Measurements from ENCODE around the gene VAPB.
A peak's percentile ranks its signal among the peaks of the same experiment; 100 is the strongest.
"Not testable (repeated sequence)": the region's sequence is repeated elsewhere in the genome, so short reads cannot be mapped to it uniquely, and the experiment has no call there.

Gene VAPB

DNA sequence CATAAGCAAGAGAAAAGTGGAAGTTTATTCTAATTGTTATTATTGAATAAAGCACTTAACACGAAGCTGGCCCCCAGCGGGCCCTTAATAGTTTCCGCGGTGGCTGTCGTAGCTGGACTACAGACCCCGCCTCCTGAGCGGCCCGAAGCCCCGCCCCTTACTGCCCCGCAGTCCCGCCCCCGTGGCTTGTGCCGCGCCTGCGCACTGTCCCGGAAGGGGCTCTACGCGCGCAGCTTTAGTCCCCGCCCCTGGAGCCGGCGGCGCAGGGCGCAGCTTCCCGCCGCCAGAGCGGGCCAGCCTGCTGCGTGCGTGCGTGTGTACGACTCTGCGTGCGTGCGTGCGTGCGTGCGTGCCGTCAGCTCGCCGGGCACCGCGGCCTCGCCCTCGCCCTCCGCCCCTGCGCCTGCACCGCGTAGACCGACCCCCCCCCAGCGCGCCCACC lies at the start of gene VAPB:
Gene VAPB, plus strand, starts transcription at position 348 of the 442 bp plus-strand sequence. CDS start 231 bp downstream, outside the sequence.
- peak; percentile 98 to 99 for DNase-seq
- TF ChIP-seq GATA1 (IDR thresholded peaks at IDR 0.05; ENCODE audit: low read depth, low read length) (no peak), POLR2A (IDR thresholded peaks at IDR 0.05; ENCODE audit: low read length) (no peak)

GRCh38 chr20:58339741-58340140 lies 49.3 kb upstream of the VAPB start:
- no peak for DNase-seq
- TF ChIP-seq POLR2A (IDR thresholded peaks at IDR 0.05; ENCODE audit: low read length) (no peak), GATA1 (IDR thresholded peaks at IDR 0.05; ENCODE audit: low read depth, low read length) (no peak)

DNA sequence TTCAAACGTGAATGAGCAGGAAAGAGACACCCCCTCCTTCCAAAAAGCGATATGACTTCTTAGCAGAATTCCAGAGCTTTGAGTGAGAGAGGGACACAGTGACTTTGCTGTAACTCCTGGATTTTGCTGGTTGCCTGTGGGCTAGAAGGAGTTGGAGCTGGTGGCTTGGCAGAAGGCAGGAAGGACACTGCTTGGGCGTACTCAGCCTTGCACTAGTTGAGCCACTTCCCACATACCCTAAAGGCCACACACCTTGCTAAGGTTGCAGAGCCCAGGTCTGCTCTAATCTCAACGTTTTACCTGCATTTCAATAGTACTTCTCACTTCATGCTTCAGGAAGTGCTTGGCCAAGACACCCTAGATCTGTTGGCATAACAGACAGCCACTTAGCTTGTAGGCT lies 48.9 kb upstream of the VAPB start:
- TF ChIP-seq GATA1 (IDR thresholded peaks at IDR 0.05; ENCODE audit: low read depth, low read length): no peak
- no peak for TF ChIP-seq POLR2A (IDR thresholded peaks at IDR 0.05; ENCODE audit: low read length)
- no peak for DNase-seq

DNA sequence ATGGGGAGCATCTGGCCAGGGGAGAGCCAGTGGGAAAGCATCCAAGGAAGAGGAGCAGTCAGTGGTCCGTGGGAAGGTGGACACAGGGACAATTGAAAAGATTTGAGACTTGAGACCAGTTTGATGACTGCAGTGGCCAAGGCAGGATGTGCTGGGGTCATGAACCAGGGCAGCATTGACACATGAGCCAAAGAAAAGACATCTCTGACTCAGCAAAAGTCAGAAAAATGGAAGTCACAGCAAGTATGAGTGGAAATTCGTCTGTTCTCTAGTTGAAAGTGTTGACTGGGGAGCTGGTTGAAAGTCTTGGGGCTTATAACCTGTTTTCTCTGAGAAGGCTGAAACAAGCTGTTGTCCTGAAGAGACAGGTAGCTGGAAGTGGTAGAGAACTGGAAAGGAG lies 48.2 kb upstream of the VAPB start:
- DNase-seq: no peak
- TF ChIP-seq POLR2A (IDR thresholded peaks at IDR 0.05; ENCODE audit: low read length) (no peak), GATA1 (IDR thresholded peaks at IDR 0.05; ENCODE audit: low read depth, low read length) (no peak)

DNA sequence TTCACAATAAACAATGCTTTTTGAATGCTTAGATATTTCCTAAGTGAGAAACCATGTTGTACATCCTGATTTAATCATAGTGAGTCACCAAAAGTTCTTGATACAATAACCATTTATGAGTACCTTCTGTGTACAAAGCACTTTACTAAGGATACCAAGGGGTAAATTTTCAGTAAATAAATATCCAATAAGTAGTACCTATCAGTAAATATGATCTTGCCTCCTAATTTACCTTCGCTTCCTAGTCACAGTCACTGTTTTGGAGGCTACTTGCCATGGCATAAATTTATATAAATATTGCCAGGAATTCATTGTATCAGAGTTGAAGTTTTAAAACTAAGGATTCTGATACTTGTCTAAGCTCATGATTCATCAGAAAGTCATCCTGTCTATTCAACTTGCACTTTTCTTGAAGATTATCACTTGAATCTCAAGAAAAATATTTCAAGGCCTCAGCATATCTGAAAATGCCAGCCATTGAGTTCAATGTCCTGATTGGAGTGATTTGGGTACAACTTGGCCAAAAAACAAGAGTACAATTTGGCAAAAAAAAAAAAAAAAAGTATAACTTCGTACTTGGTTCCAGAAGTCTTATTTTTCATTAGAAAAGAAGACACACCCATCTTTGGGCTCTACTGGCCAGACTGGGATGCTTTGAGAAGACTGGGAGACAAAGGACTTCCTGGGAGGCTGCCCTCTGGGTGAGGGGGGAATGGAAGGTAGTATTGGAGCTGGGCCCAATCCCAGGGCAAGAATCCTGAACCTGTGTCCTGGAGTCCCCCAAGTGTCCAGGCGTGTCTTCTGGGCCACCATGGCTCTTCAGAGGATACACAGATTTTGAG lies 46.7 kb upstream of the VAPB start:
- DNase-seq: no peak
- TF ChIP-seq GATA1 (IDR thresholded peaks at IDR 0.05; ENCODE audit: low read depth, low read length) (no peak), POLR2A (IDR thresholded peaks at IDR 0.05; ENCODE audit: low read length) (no peak)

- TF ChIP-seq POLR2A (IDR thresholded peaks at IDR 0.05; ENCODE audit: low read length): no peak
- TF ChIP-seq GATA1 (IDR thresholded peaks at IDR 0.05; ENCODE audit: low read depth, low read length): no peak
- peak in 1 of 2 experiments; percentile 8 for DNase-seq
Measured at GRCh38 chr20:58344741-58345140, 44.3 kb upstream of the VAPB start.

DNA sequence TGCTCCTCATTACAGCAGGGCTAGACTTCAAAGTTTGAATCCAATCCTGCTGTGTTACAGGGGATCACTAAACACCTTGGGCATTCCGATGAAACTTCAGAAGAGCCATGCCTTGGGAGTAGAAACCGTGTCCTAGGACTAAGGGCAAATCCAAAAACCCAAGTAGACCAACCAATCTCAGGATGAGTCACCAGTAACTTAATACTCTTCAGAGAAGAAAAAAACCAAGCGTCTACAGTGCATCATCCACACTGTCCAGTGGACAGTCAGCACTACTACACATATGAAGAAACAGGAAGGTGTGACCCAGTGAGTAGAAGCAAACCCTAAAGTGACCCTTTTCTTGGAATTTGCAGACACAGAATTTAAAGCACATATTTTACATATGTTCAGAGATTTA lies 39.5 kb upstream of the VAPB start:
- no peak for DNase-seq
- TF ChIP-seq POLR2A (IDR thresholded peaks at IDR 0.05; ENCODE audit: low read length) (no peak), GATA1 (IDR thresholded peaks at IDR 0.05; ENCODE audit: low read depth, low read length) (no peak)

GRCh38 chr20:58352468-58352867 lies 36.6 kb upstream of the VAPB start:
- no peak for TF ChIP-seq POLR2A (IDR thresholded peaks at IDR 0.05; ENCODE audit: low read length)
- no peak for TF ChIP-seq GATA1 (IDR thresholded peaks at IDR 0.05; ENCODE audit: low read depth, low read length)
- DNase-seq: no peak

- TF ChIP-seq POLR2A (IDR thresholded peaks at IDR 0.05; ENCODE audit: low read length) (no peak), GATA1 (IDR thresholded peaks at IDR 0.05; ENCODE audit: low read depth, low read length) (no peak)
- DNase-seq: no peak
Measured at GRCh38 chr20:58359441-58359840, 29.6 kb upstream of the VAPB start.

DNA sequence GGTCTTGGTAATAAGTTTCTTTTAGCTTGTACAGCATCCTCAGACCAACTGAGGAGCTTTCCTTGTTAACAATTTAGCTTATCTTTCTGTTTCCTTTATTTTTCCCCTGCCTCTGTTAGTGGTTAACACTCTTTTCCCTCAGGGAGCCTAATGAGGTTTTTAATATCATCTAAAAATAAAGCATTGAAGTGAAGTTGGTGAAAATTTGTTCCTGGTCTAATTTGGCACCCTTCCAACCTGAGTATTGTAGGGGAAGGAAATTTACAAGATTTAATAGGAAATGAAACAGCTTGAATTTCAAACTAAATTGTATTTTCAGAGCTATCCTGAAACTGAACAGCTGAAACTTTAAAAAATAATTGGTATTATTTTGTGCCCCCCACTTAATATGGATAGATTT lies 28.1 kb upstream of the VAPB start:
- TF ChIP-seq GATA1 (IDR thresholded peaks at IDR 0.05; ENCODE audit: low read depth, low read length) (no peak), POLR2A (IDR thresholded peaks at IDR 0.05; ENCODE audit: low read length) (no peak)
- DNase-seq: no peak

DNA sequence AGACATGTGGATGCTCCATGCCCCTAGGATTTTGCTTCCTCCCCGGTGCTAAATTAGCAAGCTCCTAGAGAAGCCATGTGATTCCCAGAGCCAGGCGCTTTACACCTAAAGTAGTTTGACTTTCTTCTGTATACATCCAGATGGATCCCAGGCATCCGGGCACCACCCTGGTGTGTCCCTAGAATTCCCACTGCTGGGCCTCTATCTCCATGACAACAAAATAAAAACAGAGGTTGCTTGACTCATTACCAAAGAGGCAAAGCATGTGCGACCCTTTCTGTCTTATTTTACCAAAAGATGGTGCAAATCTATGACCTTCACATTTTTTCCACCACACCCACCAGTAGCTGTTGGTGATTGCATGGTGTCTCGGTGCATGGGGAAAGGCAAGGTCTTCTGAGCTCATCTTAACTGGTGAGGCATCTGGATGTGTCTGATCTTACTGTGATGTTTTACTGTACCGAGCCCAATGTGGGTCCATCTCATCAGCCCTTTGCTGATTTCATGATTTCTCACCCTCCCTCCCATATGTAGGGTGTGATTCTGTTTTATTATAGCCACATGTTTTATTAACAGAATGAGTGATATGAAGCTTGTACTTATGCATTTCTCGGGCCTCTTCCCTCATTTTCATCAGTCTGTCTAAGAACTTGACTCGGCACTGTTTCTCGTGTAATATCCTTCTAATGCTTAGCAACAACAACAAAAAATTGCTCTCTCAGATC lies 27.4 kb upstream of the VAPB start:
- peak; percentile 14 to 26 for DNase-seq
- no peak for TF ChIP-seq POLR2A (IDR thresholded peaks at IDR 0.05; ENCODE audit: low read length)
- no peak for TF ChIP-seq GATA1 (IDR thresholded peaks at IDR 0.05; ENCODE audit: low read depth, low read length)

- DNase-seq: no peak
- TF ChIP-seq POLR2A (IDR thresholded peaks at IDR 0.05; ENCODE audit: low read length) (no peak), GATA1 (IDR thresholded peaks at IDR 0.05; ENCODE audit: low read depth, low read length) (no peak)
Measured at GRCh38 chr20:58362206-58362516, 26.9 kb upstream of the VAPB start.

- TF ChIP-seq POLR2A (IDR thresholded peaks at IDR 0.05; ENCODE audit: low read length): no peak
- no peak for TF ChIP-seq GATA1 (IDR thresholded peaks at IDR 0.05; ENCODE audit: low read depth, low read length)
- no peak for DNase-seq
Measured at GRCh38 chr20:58362970-58363369, 26.1 kb upstream of the VAPB start.

- DNase-seq: no peak
- TF ChIP-seq GATA1 (IDR thresholded peaks at IDR 0.05; ENCODE audit: low read depth, low read length) (no peak), POLR2A (IDR thresholded peaks at IDR 0.05; ENCODE audit: low read length) (no peak)
Measured at GRCh38 chr20:58366866-58367265, 22.2 kb upstream of the VAPB start.

GRCh38 chr20:58372806-58373205 lies 16.2 kb upstream of the VAPB start:
- TF ChIP-seq GATA1 (IDR thresholded peaks at IDR 0.05; ENCODE audit: low read depth, low read length) (no peak), POLR2A (IDR thresholded peaks at IDR 0.05; ENCODE audit: low read length) (no peak)

GRCh38 chr20:58373296-58373695 lies 15.7 kb upstream of the VAPB start:
- DNase-seq: not testable (repeated sequence)

More at GRCh38 chr20:58372806-58373205, 16.2 kb upstream of the VAPB start:
- DNase-seq: no peak

Measured in erythroblast (primary cell).